ENCODE measurements around the gene CRYZ. TPM values are rescaled to one million over a fixed set of nuclear protein-coding genes. Genes with fewer than 3 reads are reported as not detected.
"Not testable (repeated sequence)": the region's sequence is repeated elsewhere in the genome, so short reads cannot be mapped to it uniquely, and the experiment has no call there.

Gene CRYZ
- total RNA-seq, 1 donor from 2014 or later: not detected

GRCh38 chr1:74766579-74766978 lies 33.7 kb upstream of the CRYZ start:
- no peaks in the 10 kb centered on the region for H3K9me3 ChIP-seq (ENCODE audit: low read depth)
- DNase-seq (ENCODE audit: low spot score): no peak
- H3K36me3 ChIP-seq: no peaks in the 10 kb centered on the region
- H3K36me3 Mint-ChIP-seq: no peaks in the 10 kb centered on the region
- H3K27me3 Mint-ChIP-seq (ENCODE audit: insufficient read depth, low read depth): no peaks in the 10 kb centered on the region
- no peak overlapping the region for H2AFZ ChIP-seq (replicated peaks)
- H3F3A ChIP-seq (ENCODE audit: low read depth): no peaks in the 10 kb centered on the region
- no peaks in the 10 kb centered on the region for H4K20me1 ChIP-seq (ENCODE audit: low read depth)
- no peaks in the 10 kb centered on the region for H3K4me1 Mint-ChIP-seq
- H3K27ac ChIP-seq: no peak overlapping the region
- no peak overlapping the region for H3K4me2 ChIP-seq
- H3K4me3 Mint-ChIP-seq: no peak overlapping the region
- H3K9ac ChIP-seq: no peak overlapping the region
- H3K9me3 Mint-ChIP-seq: no peaks in the 10 kb centered on the region
- no peak overlapping the region for H3K27ac Mint-ChIP-seq
- H3K4me3 ChIP-seq: no peak overlapping the region
- no peaks in the 10 kb centered on the region for H3K79me2 ChIP-seq (ENCODE audit: low read depth)
- TF ChIP-seq EZH2phosphoT487 (IDR thresholded peaks at IDR 0.05) (no peak), CTCF (IDR thresholded peaks at IDR 0.05) (no peak), EZH2 (IDR thresholded peaks at IDR 0.05) (no peak)
- H3K27me3 ChIP-seq: no peaks in the 10 kb centered on the region
- H3K4me1 ChIP-seq: no peaks in the 10 kb centered on the region

- Histone ChIP-seq H3K9ac (no peak overlapping the region), H3K4me3 (no peak overlapping the region), H3K27me3 (no peaks in the 10 kb centered on the region), H2AFZ (replicated peaks) (no peak overlapping the region), H3K9me3 (ENCODE audit: low read depth) (no peaks in the 10 kb centered on the region), H3F3A (ENCODE audit: low read depth) (no peaks in the 10 kb centered on the region), H3K79me2 (ENCODE audit: low read depth) (no peaks in the 10 kb centered on the region), H3K36me3 (no peaks in the 10 kb centered on the region), H3K4me2 (no peak overlapping the region), H3K27ac (no peak overlapping the region), H3K4me1 (no peaks in the 10 kb centered on the region), H4K20me1 (ENCODE audit: low read depth) (no peaks in the 10 kb centered on the region)
- no peak overlapping the region for H3K4me3 Mint-ChIP-seq
- H3K4me1 Mint-ChIP-seq: no peaks in the 10 kb centered on the region
- TF ChIP-seq CTCF (IDR thresholded peaks at IDR 0.05): no peak
- TF ChIP-seq EZH2phosphoT487 (IDR thresholded peaks at IDR 0.05): no peak
- no peak for TF ChIP-seq EZH2 (IDR thresholded peaks at IDR 0.05)
- no peak for DNase-seq (ENCODE audit: low spot score)
- no peaks in the 10 kb centered on the region for H3K9me3 Mint-ChIP-seq
- no peaks in the 10 kb centered on the region for H3K36me3 Mint-ChIP-seq
- H3K27me3 Mint-ChIP-seq (ENCODE audit: insufficient read depth, low read depth): no peaks in the 10 kb centered on the region
- no peak overlapping the region for H3K27ac Mint-ChIP-seq
Measured at GRCh38 chr1:74763807-74764206, 31.0 kb upstream of the CRYZ start.

- peaks cover 11% of the 10 kb centered on the region for H3K4me1 ChIP-seq
- H3F3A ChIP-seq (ENCODE audit: low read depth); H2AFZ ChIP-seq (replicated peaks); H3K27me3 Mint-ChIP-seq (ENCODE audit: insufficient read depth, low read depth); H3K27ac Mint-ChIP-seq; H3K9ac ChIP-seq; H3K4me3 ChIP-seq; H3K4me1 Mint-ChIP-seq; H3K9me3 ChIP-seq (ENCODE audit: low read depth); H3K27me3 ChIP-seq; H3K27ac ChIP-seq; H3K79me2 ChIP-seq (ENCODE audit: low read depth); H3K36me3 ChIP-seq; H3K4me3 Mint-ChIP-seq; DNase-seq (ENCODE audit: low spot score); H3K4me2 ChIP-seq; H4K20me1 ChIP-seq (ENCODE audit: low read depth): not testable (repeated sequence)
- H3K36me3 Mint-ChIP-seq: peaks cover 12% of the 10 kb centered on the region
- peaks cover 15% of the 10 kb centered on the region for H3K9me3 Mint-ChIP-seq
Measured at GRCh38 chr1:74756650-74757049, 23.8 kb upstream of the CRYZ start.

- H3K4me1 ChIP-seq: peaks cover 11% of the 10 kb centered on the region
- no peaks in the 10 kb centered on the region for H3K36me3 ChIP-seq
- H3K27ac ChIP-seq: no peak overlapping the region
- no peak overlapping the region for H3K4me3 ChIP-seq
- no peak overlapping the region for H2AFZ ChIP-seq (replicated peaks)
- H3K27me3 ChIP-seq: no peaks in the 10 kb centered on the region
- H3K4me2 ChIP-seq: no peak overlapping the region
- Mint-ChIP-seq H3K27ac (no peak overlapping the region), H3K27me3 (ENCODE audit: insufficient read depth, low read depth) (no peaks in the 10 kb centered on the region), H3K4me3 (no peak overlapping the region), H3K4me1 (peaks cover 3% of the 10 kb centered on the region), H3K36me3 (peaks cover 14% of the 10 kb centered on the region), H3K9me3 (peaks cover 15% of the 10 kb centered on the region)
- no peak for TF ChIP-seq EZH2phosphoT487 (IDR thresholded peaks at IDR 0.05)
- TF ChIP-seq EZH2 (IDR thresholded peaks at IDR 0.05): no peak
- TF ChIP-seq CTCF (IDR thresholded peaks at IDR 0.05): no peak
- no peaks in the 10 kb centered on the region for H4K20me1 ChIP-seq (ENCODE audit: low read depth)
- no peaks in the 10 kb centered on the region for H3F3A ChIP-seq (ENCODE audit: low read depth)
- no peaks in the 10 kb centered on the region for H3K79me2 ChIP-seq (ENCODE audit: low read depth)
- no peaks in the 10 kb centered on the region for H3K9me3 ChIP-seq (ENCODE audit: low read depth)
- H3K9ac ChIP-seq: no peak overlapping the region
- DNase-seq (ENCODE audit: low spot score): no peak
Measured at GRCh38 chr1:74755475-74755874, 22.6 kb upstream of the CRYZ start.

All from neural progenitor cell (in vitro differentiated cells).